Activated CD4-positive, alpha-beta T cell treated with anti-CD3 and anti-CD28 coated beads, Interleukin-2, Interleukin-6, amounts not matched to agents 100 ng/mL and 50 ng/mL, durations not matched to agents 16 hours and 8 hours (primary cell): ENCODE measurements around the gene MAGOHB.
"Not testable (repeated sequence)": the region's sequence is repeated elsewhere in the genome, so short reads cannot be mapped to it uniquely, and the experiment has no call there.

Source experiments
- DNase-seq: peaks from one replicate; pipeline ENCODE4 v3.0.0-alpha.2; 2020

The MAGOHB gene

DNA sequence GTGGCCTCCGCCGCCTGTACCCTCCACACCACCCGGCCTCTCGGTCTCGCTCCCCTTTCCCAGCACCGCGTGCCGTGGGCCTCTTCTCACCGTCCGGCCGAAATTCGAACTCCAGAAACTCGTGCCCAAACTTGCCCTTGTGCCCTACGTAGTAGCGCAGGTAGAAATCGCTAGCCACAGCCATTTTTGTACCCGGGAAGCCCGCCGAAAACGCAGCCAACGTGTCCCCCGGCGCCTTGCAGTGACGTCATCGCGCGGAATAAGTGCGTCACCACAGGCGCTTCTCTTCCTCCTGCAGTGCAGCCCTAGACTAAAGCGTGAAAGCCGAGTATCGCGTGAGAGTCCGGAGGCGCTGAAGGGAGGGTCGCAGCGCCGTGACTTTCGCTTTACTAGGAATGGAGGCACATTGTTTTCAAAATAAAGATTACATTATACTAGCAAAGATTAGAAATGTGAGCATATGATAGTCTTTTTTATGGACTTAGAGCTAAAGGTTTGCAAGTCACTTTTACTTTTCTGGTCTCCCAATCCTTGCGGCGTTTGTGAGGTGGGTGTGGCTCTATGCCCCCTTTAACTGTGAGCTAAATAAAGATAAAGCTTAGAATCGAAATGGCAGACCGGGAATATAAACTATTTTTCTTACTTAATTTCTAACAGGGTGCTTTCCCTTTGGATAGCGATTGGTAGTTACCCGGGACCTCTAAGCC, at the start of gene MAGOHB:
Gene MAGOHB (minus strand): TSS at position 261 of the 707 bp plus-strand sequence. CDS start 77 bp downstream, at position 184.
- DNase-seq: peak; percentile 97

DNA sequence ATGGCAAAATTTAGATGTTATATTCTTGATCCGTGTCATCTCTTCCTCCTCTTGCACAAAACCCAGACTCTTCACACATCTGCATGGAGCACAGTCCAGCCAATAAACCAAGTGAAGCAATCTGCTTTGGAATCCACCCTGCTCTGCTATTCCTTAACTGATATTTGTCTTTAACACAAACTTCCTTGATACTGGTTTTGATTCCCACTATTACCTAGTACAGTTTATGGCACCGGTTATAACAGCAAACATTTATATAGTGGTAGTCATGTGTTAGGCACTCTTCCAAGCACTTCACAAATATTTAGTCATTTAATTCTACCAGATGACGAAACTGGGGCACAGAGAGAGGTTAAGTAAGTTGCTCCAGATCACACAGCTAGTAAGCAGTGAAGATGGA, 47.9 kb upstream of the MAGOHB start:
- no peak for DNase-seq

DNA sequence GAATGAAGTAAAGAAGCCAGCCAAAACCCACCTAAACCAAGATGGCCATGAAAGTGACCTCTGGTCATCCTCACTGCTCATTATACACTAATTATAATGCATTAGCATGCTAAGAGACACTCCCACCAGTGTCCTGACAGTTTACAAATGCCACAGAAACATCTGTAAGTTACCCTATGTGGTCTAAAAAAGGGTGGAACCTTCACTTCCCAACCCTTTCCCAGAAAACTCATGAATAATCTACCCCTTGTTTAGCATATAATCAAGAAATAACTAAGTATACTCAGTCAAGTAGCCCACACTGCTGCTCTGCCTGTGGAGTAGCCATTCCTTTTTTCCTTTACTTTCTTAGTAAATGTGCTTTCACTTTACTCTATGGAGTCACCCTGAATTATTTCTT, 40.6 kb upstream of the MAGOHB start:
- DNase-seq: no peak

DNA sequence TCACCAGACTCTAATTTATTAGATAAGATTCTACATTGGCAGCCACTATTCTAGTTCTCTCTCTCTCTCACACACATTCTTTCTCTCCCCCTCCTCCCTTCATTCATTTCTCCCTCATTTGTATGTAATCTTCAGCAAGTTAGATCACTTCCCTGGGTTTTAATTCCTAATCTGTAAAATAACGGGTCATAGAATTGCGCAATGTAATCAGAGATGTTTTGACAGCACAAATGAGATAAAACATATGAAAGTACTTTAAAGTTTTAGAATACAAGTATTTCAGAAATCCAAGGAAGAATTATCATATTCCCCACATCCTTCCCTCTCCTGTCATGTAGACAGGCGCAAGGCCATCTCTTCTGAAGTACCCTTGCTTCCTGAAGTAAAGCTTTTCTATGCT, 38.8 kb upstream of the MAGOHB start:
- DNase-seq: no peak

DNA sequence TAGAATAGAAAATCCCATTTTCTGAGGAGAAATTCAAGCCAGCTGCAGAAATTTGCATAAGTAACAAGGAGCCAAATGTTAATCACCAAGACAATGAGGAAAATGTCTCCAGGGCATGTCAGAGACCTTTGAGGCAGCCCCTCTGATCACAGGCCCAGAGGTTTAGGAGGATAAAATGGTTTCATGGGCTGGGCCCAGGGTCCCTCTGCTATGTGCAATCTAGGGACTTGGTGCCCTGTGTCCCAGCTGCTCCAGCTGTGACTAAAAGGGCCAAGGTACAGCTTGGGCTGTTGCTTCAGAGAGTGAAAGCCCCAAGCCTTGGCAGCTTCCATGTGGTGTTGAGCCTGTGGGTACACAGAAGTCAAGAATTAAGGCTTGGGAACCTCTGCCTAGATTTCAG, 33.2 kb upstream of the MAGOHB start:
- not testable (repeated sequence) for DNase-seq

DNA sequence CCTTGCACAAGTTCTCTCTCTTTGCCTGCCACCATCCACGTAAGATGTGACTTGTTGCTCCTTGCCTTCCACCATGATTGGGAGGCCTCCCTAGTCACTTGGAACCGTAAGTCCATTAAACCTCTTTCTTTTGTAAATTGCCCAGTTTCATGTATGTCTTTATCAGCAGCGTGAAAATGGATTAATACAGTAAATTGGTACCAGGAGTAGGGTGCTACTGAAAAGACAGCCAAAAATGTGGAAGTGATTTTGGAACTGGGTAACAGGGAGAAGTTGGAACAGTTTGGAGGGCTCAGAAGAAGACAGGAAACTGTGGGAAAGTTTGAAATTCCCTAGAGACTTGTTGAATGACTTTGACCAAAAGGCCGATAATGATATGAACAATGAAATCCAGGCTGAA, 32.5 kb upstream of the MAGOHB start:
- no peak for DNase-seq

DNA sequence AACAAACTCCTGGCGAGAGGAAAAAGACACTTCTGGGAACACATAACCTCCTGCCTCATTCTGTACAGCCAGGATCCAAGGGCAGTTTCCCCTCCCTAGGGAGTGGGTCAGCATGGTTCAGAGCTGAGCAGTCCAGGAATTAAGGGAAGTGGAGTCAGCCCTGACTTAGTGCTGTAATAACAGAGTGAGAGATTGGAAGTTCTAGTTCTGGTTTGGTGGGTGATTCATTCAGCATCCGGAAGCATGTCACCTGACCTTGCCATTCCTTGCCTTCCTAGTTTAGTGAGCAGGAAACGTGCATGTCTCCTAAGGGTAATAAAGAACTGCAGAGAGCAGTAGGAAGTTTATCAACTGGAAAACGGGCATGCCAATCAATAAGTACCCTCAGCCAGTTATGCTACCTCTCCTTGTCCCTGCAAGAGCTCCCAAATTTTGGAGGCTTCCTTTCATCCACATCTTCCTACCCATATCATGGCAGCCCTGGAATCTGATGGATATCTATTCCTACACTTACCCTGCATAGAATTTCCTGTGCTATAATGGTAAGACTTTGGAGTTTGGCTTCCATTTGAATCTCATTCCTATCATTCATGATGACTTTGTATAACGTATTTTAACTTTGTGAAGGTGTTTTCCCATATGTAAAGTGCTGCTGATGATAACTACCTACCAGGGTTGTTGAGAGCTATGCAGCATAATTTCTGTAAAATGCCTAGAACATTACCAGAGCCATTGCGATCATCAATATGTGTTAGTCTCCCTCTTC, 28.5 kb upstream of the MAGOHB start:
- DNase-seq: no peak

DNA sequence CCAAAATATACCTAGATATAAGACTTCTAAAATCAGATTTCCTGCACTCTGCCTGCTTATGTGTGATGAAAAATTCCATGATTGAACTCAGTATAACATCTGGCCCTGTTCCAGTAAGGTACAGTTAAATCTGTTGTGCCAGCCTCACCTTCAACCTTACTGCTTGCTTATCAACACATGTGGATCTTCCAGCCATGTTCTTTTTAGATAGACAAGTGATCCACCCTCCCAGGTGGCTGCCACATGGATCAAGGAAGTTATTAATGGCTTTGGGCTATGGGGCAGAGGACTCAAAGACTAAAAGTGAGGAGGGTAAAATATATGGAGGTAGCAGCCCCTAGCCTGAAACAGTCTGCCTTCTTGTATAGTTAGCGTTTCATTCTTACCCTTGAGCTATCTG, 25.3 kb upstream of the MAGOHB start:
- no peak for DNase-seq

DNA sequence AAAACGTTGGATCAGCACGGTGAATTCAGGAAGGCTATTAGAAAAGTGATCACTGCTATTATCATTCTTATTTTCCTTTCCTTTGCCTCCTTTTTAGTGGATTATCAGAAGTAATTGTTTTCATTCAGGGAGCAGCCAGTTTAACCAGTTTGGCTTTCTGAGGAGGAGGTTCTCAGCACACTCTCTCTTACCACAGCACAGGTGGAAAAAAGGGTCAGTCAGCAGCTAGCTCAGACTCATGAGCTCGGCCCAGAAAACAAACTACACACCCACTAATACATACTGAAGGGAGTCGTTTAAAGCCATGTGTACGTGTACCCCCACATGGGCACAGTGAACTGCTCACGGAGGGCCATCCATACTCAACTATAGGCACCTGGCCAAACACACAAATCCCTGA, 23.2 kb upstream of the MAGOHB start:
- DNase-seq: no peak

DNA sequence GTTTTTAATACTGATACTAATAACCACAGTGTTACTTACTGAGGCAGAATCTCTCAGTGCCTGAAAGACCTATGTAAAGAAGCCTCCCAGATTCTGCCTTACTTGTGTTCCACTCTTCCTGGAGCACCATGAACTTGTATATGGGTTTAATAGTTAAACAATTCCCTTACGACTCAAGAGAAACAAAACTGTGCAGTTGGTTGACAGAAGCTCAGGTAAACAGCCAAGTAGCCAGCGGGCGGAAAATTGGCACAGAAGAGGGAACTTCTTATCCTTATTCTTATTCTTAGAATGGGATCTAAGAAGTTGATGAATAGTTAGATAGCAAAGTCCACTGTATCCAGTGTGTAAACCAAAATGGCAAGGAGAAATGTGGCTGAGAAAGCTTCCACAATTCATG, 22.7 kb upstream of the MAGOHB start:
- no peak for DNase-seq

DNA sequence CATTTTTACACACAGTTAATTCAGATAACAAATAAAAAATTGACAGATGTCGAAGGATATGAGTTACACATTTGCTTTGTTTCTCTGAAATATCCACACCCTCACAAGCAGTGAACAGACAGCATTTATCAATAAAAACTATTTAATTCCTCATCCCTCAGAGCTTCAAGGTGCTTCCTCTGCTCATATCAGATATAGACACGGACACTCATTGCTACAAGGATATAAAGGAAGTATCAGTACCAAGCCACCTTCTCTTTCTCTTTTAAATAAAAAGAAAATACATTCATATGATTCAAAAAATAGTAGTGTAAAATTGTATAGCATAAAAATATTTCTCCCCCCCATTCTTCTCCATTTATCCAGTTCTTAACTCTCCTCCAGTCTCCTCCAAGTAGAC, 21.9 kb upstream of the MAGOHB start:
- DNase-seq: no peak

DNA sequence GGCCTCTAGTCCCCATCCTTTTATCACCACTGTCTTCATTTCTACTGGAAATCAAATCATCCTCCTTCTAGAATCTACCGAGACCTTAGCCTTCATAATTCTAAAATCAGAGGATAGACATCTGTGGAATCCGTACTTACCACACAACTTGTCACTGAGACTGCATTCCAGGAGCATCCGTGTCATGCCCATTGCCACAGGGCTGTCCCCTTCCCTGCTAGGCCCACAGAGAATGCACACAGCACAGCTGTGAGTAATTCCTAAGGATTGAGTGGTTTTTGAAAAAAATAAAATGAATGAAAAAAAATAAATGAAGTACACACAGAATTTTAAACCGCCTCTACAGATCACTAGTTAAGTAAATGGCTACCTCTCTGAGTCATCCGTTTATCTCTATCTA, 21.0 kb upstream of the MAGOHB start:
- no peak for DNase-seq

DNA sequence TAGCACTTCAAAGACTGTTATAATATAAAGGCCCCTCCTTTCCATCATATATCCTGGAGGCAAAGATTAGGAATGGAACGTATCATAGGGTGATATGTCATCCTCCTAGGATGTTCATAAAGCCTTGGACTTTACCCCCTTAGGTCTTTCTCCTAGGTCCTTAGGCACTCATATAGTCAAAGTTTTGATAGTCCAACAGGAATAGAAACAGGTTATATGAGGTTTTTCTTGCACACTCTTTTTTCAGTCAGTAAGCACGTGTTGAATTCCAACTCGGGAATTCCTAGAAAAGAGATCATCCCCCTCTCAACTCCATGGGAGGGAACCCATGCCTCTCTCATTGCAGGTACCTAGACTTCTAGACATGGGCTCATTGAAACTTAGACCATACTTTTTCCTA, 20.1 kb upstream of the MAGOHB start:
- no peak for DNase-seq

DNA sequence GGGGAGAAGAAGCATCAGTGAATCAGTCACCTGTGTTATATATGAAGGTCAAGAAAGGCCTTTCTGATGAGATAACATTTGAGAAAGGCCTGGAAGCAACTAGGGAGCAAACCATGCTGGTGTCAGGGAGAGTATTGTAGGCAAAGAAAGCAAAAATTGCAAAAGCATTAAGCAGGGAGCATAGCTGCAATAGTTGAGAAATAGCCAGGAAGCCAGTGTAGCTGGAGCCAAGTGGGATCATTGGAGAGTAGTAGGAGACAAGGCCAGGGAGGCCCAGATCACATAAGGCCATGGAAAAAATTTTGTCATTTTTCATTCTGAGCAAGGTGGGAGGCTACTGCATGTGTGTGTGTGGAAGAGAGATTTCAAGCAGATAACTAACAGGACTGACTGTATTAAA, 18.8 kb upstream of the MAGOHB start:
- DNase-seq: no peak

DNA sequence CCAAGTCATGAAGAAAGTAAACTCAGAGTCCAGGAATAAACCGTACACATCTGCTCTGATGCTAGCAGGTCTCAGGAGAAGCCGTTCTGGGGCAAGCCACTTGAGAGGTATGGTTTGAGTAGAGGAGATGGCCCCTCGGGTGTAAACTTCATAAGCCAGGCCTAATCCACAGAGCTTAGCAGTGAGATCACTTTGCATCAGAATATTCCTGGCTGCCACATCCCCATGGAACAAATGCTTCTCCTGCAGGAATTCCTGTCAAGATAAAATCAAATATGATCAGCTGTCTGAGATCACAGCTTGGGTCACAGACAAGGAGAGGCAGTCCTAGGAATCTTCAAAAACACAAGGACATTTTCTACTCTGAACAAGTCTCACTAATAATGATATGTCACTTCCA, 11.2 kb upstream of the MAGOHB start:
- DNase-seq: no peak

DNA sequence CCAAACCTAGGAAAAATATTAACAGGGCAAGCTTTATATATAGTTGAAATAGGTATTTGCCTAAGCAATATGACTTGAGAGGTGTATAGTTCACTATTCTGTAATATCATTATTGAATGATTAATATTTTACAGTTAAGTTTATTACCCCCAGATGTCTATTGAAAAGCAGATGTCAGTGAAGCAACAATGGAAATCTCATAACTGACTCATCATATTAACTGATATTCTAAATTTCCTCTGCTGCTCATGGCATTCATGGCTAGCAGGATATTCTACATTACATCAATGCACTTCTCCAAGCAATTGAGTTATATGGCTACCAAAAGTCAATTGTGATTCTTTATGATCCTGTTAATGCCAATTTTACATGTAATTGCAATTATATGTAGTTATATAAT, 9.7 kb upstream of the MAGOHB start:
- DNase-seq: no peak

DNA sequence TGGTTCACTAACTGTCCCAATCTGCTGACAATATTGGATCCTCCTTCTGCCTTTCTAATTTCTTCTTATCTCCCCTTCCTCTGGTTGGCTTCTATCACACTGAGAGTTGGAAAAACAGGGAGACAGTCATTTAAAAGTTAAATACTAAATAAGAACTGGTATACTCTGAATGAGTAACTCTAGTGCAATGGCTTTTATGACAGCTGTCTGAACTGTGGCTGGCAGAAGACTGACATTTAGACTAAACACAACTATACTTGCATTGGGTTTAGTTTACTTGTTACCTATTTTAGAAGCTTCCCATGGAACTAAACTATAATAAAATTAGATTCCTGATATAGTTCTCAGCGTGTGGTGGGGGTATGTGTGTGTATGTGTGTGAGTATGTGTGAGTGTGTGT, 7.9 kb upstream of the MAGOHB start:
- DNase-seq: no peak

DNA sequence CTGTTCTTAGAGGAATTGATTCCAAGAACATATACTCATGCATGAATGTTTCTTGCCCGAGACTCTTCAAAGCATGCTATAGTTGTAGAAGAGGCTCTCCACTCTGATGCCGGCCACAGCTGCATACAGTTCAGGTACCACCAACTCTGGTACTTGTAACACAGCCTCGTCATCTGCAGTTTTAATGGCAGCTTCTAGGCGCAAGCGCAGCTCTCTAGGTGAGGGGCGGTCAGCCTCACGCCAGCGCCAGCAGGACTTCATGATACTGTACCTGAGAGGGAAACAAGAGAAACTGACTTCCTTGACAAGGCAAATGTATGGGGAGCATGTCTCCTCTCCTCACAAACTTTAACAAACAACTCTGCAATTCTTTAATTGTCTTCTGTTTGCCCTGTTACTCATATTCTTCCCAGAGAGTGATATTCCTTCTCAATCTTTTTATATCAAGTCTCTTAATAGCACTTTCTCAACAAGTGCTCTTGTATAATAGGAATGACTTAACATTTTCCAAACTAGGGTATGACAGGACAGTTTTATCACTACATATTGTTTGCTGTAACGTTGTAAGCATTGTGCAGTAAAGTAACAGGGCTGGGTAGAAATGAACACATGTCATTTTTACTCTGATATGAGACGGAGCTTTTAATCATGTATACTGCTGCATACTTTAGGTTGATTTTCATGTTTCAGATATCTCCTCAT, 6.8 kb upstream of the MAGOHB start:
- DNase-seq: no peak

DNA sequence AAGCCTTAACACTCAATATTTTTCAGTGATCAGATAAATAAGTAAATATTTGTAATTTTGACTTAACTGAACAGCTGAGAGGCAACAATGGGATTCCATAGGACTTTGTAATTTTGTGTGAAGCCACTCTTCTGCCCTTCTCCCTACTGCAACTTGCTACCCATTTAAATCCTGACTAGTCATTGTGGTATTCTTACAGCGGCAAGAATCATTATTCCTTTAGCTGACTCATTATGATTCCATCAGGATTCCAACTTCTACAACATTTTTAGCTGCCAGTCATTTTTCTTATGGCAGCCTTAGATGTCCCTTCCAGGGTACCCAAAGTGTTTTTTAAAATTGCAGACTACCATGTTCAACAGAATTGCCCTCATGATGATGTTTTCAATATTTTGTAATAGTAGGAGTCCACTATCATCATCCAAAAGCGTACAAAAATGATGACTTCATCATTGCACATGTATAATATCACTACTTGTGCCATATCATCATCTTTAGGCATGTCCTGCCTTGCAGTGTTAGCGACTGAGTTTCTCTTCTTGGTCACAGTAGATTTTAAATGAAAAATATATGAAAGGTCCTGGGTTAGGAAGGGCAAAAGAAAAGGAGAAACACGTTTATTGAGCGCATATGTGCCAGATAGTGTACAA, 5.1 kb upstream of the MAGOHB start:
- no peak for DNase-seq

DNA sequence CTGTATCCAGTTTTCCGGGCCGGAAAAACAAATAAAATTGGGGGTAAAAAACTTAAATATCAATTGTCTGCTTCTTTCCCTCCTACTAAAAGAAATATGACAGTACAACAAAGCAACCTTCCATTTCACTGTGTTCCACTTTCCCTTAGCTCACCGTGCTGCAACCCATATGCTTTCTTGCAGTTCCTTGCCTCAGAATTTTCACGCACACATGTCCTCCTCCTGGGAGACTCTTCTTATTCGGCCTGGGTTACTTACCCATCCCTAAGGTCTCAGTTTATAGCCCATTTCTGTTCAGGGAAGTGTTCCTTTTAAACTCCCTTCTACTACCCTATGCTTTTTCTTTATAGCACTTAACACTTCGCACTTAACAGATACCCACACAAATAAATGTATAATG, 4.5 kb upstream of the MAGOHB start:
- DNase-seq: no peak

DNA sequence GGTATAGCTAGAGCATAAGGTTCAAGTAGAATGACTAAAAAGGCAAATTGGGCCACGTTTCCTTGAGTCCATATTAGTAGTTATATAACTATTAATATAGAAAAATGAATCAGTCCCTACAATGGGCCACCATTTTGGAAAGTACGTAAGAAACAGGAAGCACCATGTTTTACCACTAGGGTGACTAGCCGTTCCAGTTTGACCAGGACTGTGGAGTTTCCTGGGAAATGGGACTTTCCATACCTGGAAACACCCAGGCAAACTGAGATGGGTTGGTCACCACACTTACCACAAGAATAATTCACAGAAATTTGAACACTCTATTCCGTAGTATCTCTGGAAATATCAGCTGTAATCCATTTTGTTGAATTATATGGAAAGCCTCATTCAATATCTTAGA, 2.1 kb upstream of the MAGOHB start:
- DNase-seq: peak; percentile 11

DNA sequence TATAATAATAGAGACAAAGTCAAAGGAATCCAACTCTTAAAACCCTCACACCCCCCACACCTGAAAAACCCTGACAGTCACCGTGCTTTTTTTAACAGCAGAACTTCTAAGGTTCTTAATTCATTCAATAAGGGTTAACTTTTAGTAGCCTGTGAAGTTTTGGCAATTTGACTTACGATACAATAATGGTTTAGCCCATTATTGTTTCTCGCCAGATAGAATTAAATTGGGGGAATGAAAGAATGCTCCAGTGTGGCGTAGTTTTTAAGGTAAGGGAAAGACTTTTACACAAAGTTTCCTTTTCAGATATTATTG, 604 bp upstream of the MAGOHB start:
- DNase-seq: no peak

DNA sequence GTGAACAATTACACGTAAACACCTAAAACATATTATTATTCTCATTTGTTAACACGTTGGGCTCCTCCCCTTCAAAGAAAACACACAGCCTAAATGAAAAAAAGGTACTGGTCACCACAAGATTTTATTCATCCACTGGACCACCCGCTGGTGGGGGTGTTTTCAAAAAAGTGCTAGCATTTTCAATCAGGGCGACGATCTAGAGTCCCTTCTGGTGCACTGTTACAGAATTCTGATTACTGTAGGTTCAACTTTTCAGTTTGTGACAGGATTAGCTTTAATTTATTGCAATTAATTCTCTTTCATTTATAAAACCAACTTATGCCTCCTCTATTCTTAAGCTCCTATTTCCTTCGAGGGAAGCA, 443 bp downstream of the MAGOHB start:
- no peak for DNase-seq

DNA sequence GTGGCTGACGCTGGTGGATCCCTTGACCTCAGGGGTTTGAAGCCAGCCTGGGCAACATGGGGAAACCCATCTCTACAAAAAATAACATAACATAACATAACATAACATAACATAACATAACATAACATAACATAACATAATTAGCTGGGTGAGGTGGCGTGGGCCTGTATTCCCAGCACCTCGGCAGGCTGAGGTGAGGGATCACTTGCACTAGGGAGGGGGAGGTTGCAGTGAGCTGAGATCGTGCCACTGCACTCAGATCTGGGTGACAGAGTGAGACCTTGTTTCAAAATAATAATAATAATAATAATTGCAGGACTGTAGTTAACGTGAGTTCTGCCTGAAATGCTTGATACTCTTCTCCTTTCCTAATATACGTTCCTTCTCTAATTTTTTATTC, 1.3 kb downstream of the MAGOHB start:
- no peak for DNase-seq
